MM.1S (cell line): ENCODE measurements around the gene MATN1.

Experiments
- DNase-seq: peaks from one replicate; pipeline ENCODE4 v3.0.0-alpha.2; 2015
- H2AFZ ChIP-seq: fragments of 300-600 bp; sonication (generic); 2 replicates; pipeline ENCODE4 v1.6.0; 2016; ENCODE audit warnings: antibody characterized with exemption, low read length
- H3F3A ChIP-seq: fragments of 300-600 bp; sonication (generic); 2 replicates; pipeline ENCODE4 v1.6.1; 2016; ENCODE audit warnings: mild to moderate bottlenecking, antibody characterized with exemption, low read length, moderate library complexity, mixed read lengths; ENCODE audit not compliant: insufficient read depth
- H3K27ac ChIP-seq: fragments of 300-600 bp; sonication (generic); 2 replicates; pipeline ENCODE4 v1.5.1; 2016; ENCODE audit warnings: mild to moderate bottlenecking, low read length
- H3K27me3 ChIP-seq: fragments of 300-600 bp; sonication (generic); replicated peaks from 2 replicates; pipeline ENCODE4 v1.6.0; 2016; ENCODE audit warnings: low read length; ENCODE audit not compliant: insufficient read depth
- H3K36me3 ChIP-seq: fragments of 300-600 bp; sonication (generic); replicated peaks from 2 replicates; pipeline ENCODE4 v1.6.1; 2016; ENCODE audit warnings: mild to moderate bottlenecking, low read length, mixed read lengths; ENCODE audit not compliant: insufficient read depth
- H3K4me1 ChIP-seq: fragments of 300-600 bp; sonication (generic); 2 replicates; pipeline ENCODE4 v1.6.1; 2016; ENCODE audit warnings: low read length, mixed read lengths
- H3K4me2 ChIP-seq: fragments of 300-600 bp; sonication (generic); 2 replicates; pipeline ENCODE4 v1.6.0; 2016; ENCODE audit warnings: low read depth, low read length
- H3K4me3 ChIP-seq: fragments of 300-600 bp; sonication (generic); 2 replicates; pipeline ENCODE4 v1.5.1; 2016; ENCODE audit warnings: low read length, mixed read lengths
- H3K79me2 ChIP-seq: fragments of 300-600 bp; sonication (generic); 2 replicates; pipeline ENCODE4 v1.6.1; 2016; ENCODE audit warnings: mixed run types, low read length, mixed read lengths
- H3K9ac ChIP-seq: fragments of 300-600 bp; sonication (generic); 2 replicates; pipeline ENCODE4 v1.6.1; 2016; ENCODE audit warnings: low read length, mixed read lengths
- H3K9me2 ChIP-seq: fragments of 300-600 bp; sonication (generic); replicated peaks from 2 replicates; pipeline ENCODE4 v1.6.1; 2016; ENCODE audit warnings: mild to moderate bottlenecking, low read length, mixed read lengths; ENCODE audit not compliant: insufficient read depth
- H3K9me3 ChIP-seq: fragments of 300-600 bp; sonication (generic); replicated peaks from 2 replicates; pipeline ENCODE4 v1.6.1; 2016; ENCODE audit warnings: mild to moderate bottlenecking, low read length, mixed read lengths; ENCODE audit not compliant: insufficient read depth
- H4K20me1 ChIP-seq: fragments of 300-600 bp; sonication (generic); 2 replicates; pipeline ENCODE4 v1.6.1; 2016; ENCODE audit warnings: mild to moderate bottlenecking, low read length, moderate library complexity, mixed read lengths; ENCODE audit not compliant: insufficient read depth
- CTCF ChIP-seq: fragments of 300-600 bp; sonication (generic); IDR thresholded peaks from 2 replicates; pipeline ENCODE4 v1.5.1; 2016; ENCODE audit warnings: antibody characterized with exemption, low read length, mixed read lengths
- EZH2 ChIP-seq: fragments of 300-600 bp; sonication (generic); optimal IDR thresholded peaks from 2 replicates; pipeline ENCODE3; 2017; ENCODE audit warnings: low read depth, mild to moderate bottlenecking, antibody characterized with exemption, low read length, mixed read lengths
- EZH2phosphoT487 ChIP-seq: fragments of 300-600 bp; sonication (generic); IDR thresholded peaks from 2 replicates; pipeline ENCODE4 v1.6.1; 2018; ENCODE audit warnings: antibody characterized with exemption, low read length

MATN1 gene

GRCh38 chr1:30675289-30675688 is 48.1 kb downstream of the MATN1 start:
- DNase-seq: no peak
- no peak overlapping the region for H2AFZ ChIP-seq
- H3K79me2 ChIP-seq: no peaks in the 10 kb centered on the region
- H3K27ac ChIP-seq: no peak overlapping the region
- no peaks in the 10 kb centered on the region for H3K9me2 ChIP-seq
- no peak overlapping the region for H3K9ac ChIP-seq
- H3K9me3 ChIP-seq: no peaks in the 10 kb centered on the region
- H4K20me1 ChIP-seq: no peaks in the 10 kb centered on the region
- no peaks in the 10 kb centered on the region for H3K4me1 ChIP-seq
- no peaks in the 10 kb centered on the region for H3K36me3 ChIP-seq
- H3K4me2 ChIP-seq: no peak overlapping the region
- H3K27me3 ChIP-seq: peaks cover 69% of the 10 kb centered on the region
- TF ChIP-seq CTCF: no peak
- TF ChIP-seq EZH2phosphoT487: no peak
- no peak for TF ChIP-seq EZH2
- H3K4me3 ChIP-seq: no peak overlapping the region
- H3F3A ChIP-seq: no peaks in the 10 kb centered on the region

GRCh38 chr1:30673395-30673794 is 50.0 kb downstream of the MATN1 start:
- no peak overlapping the region for H3K27ac ChIP-seq
- no peak overlapping the region for H3K4me3 ChIP-seq
- no peak for TF ChIP-seq EZH2
- no peak overlapping the region for H3K9ac ChIP-seq
- H2AFZ ChIP-seq: no peak overlapping the region
- H3K4me1 ChIP-seq: no peaks in the 10 kb centered on the region
- no peaks in the 10 kb centered on the region for H3F3A ChIP-seq
- H3K9me3 ChIP-seq: no peaks in the 10 kb centered on the region
- H3K27me3 ChIP-seq: peaks cover 85% of the 10 kb centered on the region
- no peaks in the 10 kb centered on the region for H3K9me2 ChIP-seq
- H4K20me1 ChIP-seq: no peaks in the 10 kb centered on the region
- H3K36me3 ChIP-seq: no peaks in the 10 kb centered on the region
- no peaks in the 10 kb centered on the region for H3K79me2 ChIP-seq
- no peak overlapping the region for H3K4me2 ChIP-seq
- no peak for DNase-seq

GRCh38 chr1:30672661-30673060 is 50.7 kb downstream of the MATN1 start:
- Histone ChIP-seq H3K27ac (no peak overlapping the region), H3K36me3 (no peaks in the 10 kb centered on the region), H3K9me2 (no peaks in the 10 kb centered on the region), H3K4me1 (no peaks in the 10 kb centered on the region), H3F3A (no peaks in the 10 kb centered on the region), H4K20me1 (no peaks in the 10 kb centered on the region), H3K79me2 (no peaks in the 10 kb centered on the region), H3K9me3 (no peaks in the 10 kb centered on the region), H3K27me3 (peaks cover 92% of the 10 kb centered on the region), H3K4me3 (no peak overlapping the region), H3K9ac (no peak overlapping the region), H2AFZ (no peak overlapping the region), H3K4me2 (no peak overlapping the region)
- TF ChIP-seq EZH2 (no peak), EZH2phosphoT487 (no peak), CTCF (no peak)
- DNase-seq: no peak

GRCh38 chr1:30670240-30671060 is 52.9 kb downstream of the MATN1 start:
- no peak overlapping the region for H3K4me2 ChIP-seq
- H3K27ac ChIP-seq: no peak overlapping the region
- no peaks in the 10 kb centered on the region for H3F3A ChIP-seq
- H3K27me3 ChIP-seq: peaks cover 95% of the 10 kb centered on the region
- H2AFZ ChIP-seq: no peak overlapping the region
- TF ChIP-seq EZH2 (no peak), EZH2phosphoT487 (no peak), CTCF (no peak)
- H3K9me2 ChIP-seq: no peaks in the 10 kb centered on the region
- no peaks in the 10 kb centered on the region for H3K36me3 ChIP-seq
- H3K79me2 ChIP-seq: no peaks in the 10 kb centered on the region
- H3K9ac ChIP-seq: no peak overlapping the region
- no peaks in the 10 kb centered on the region for H4K20me1 ChIP-seq
- H3K4me3 ChIP-seq: no peak overlapping the region
- no peaks in the 10 kb centered on the region for H3K9me3 ChIP-seq
- H3K4me1 ChIP-seq: no peaks in the 10 kb centered on the region
- DNase-seq: no peak
